Measurements from ENCODE around the gene PDZRN4.
"Not testable (repeated sequence)": the region's sequence is repeated elsewhere in the genome, so short reads cannot be mapped to it uniquely, and the experiment has no call there.

The PDZRN4 gene

GRCh38 chr12:41285470-41285869 is 97.3 kb downstream of the PDZRN4 start:
- not testable (repeated sequence) for DNase-seq (ENCODE audit: low read depth)

GRCh38 chr12:41286426-41286825 is 98.3 kb downstream of the PDZRN4 start:
- DNase-seq (ENCODE audit: low read depth), result no peak

GRCh38 chr12:41287500-41288141 is 99.5 kb downstream of the PDZRN4 start:
- DNase-seq (ENCODE audit: low read depth), result no peak

GRCh38 chr12:41288142-41288811 is 100.2 kb downstream of the PDZRN4 start:
- no peak for DNase-seq (ENCODE audit: low read depth)

GRCh38 chr12:41289501-41289900 is 101.4 kb downstream of the PDZRN4 start:
- no peak for DNase-seq (ENCODE audit: low read depth)

GRCh38 chr12:41293011-41293410 is 104.9 kb downstream of the PDZRN4 start:
- no peak for DNase-seq (ENCODE audit: low read depth)

GRCh38 chr12:41293461-41293860 is 105.3 kb downstream of the PDZRN4 start:
- no peak for DNase-seq (ENCODE audit: low read depth)

GRCh38 chr12:41302979-41303403 is 114.9 kb downstream of the PDZRN4 start:
- no peak for DNase-seq (ENCODE audit: low read depth)

- no peak for DNase-seq (ENCODE audit: low read depth)
Measured at GRCh38 chr12:41304526-41304925, 116.4 kb downstream of the PDZRN4 start.

GRCh38 chr12:41310367-41310766 is 122.2 kb downstream of the PDZRN4 start:
- no peak for DNase-seq (ENCODE audit: low read depth)

GRCh38 chr12:41311883-41312282 is 123.8 kb downstream of the PDZRN4 start:
- DNase-seq (ENCODE audit: low read depth), result no peak

- DNase-seq (ENCODE audit: low read depth), result not testable (repeated sequence)
Measured at GRCh38 chr12:41312451-41312850, 124.3 kb downstream of the PDZRN4 start.

- DNase-seq (ENCODE audit: low read depth), result no peak
Measured at GRCh38 chr12:41325336-41325735, 137.2 kb downstream of the PDZRN4 start.

- no peak for DNase-seq (ENCODE audit: low read depth)
Measured at GRCh38 chr12:41327096-41327895, 139.2 kb downstream of the PDZRN4 start.

GRCh38 chr12:41333974-41334373 is 145.9 kb downstream of the PDZRN4 start:
- DNase-seq (ENCODE audit: low read depth), result no peak

GRCh38 chr12:41334390-41334789 is 146.3 kb downstream of the PDZRN4 start:
- DNase-seq (ENCODE audit: low read depth), result no peak

- no peak for DNase-seq (ENCODE audit: low read depth)
Measured at GRCh38 chr12:41336041-41336549, 148.0 kb downstream of the PDZRN4 start.

- DNase-seq (ENCODE audit: low read depth), result no peak
Measured at GRCh38 chr12:41339784-41340183, 151.7 kb downstream of the PDZRN4 start.

GRCh38 chr12:41344776-41345470 is 156.8 kb downstream of the PDZRN4 start:
- no peak for DNase-seq (ENCODE audit: low read depth)

GRCh38 chr12:41348198-41348597 is 160.1 kb downstream of the PDZRN4 start:
- no peak for DNase-seq (ENCODE audit: low read depth)

- DNase-seq (ENCODE audit: low read depth), result no peak
Measured at GRCh38 chr12:41356181-41356580, 168.1 kb downstream of the PDZRN4 start.

- no peak for DNase-seq (ENCODE audit: low read depth)
Measured at GRCh38 chr12:41361738-41362137, 173.6 kb downstream of the PDZRN4 start.
